Endodermal cell (in vitro differentiated cells): Measurements from ENCODE around the gene FREY1. TPM values are rescaled to one million over a fixed set of nuclear protein-coding genes. Genes with fewer than 3 reads are reported as not detected.

Source experiments
- DNase-seq: peaks from one replicate; pipeline ENCODE4 v3.0.0-alpha.2; 2017
- H3K27ac ChIP-seq: 2 replicates; pipeline ENCODE4 v1.5.1; 2013; ENCODE audit warnings: mild to moderate bottlenecking, low read depth, low read length, moderate library complexity
- H3K27me3 ChIP-seq: 2 replicates; pipeline ENCODE4 v1.6.1; 2013; ENCODE audit warnings: mild to moderate bottlenecking, low read length, moderate library complexity; ENCODE audit not compliant: insufficient read depth, control insufficient read depth, poor library complexity, severe bottlenecking
- H3K36me3 ChIP-seq: 2 replicates; pipeline ENCODE4 v1.7.0; 2013; ENCODE audit warnings: mild to moderate bottlenecking, low read length, moderate library complexity; ENCODE audit not compliant: control insufficient read depth, insufficient read depth
- H3K4me1 ChIP-seq: one replicate; pipeline ENCODE4 v1.7.0; 2013; ENCODE audit warnings: low read length; ENCODE audit not compliant: control insufficient read depth, insufficient read depth
- H3K4me3 ChIP-seq: 2 replicates; pipeline ENCODE4 v1.5.1; 2013; ENCODE audit warnings: mild to moderate bottlenecking, low read length, moderate library complexity
- H3K9ac ChIP-seq: 2 replicates; pipeline ENCODE4 v1.6.1; 2013; ENCODE audit warnings: mild to moderate bottlenecking, low read length, moderate library complexity; ENCODE audit not compliant: poor library complexity, severe bottlenecking; ENCODE audit errors: extremely low read depth
- H3K9me3 ChIP-seq: 2 replicates; pipeline ENCODE4 v1.6.1; 2013; ENCODE audit warnings: mild to moderate bottlenecking, low read length, moderate library complexity; ENCODE audit not compliant: control insufficient read depth
- H3K27ac Mint-ChIP-seq: 2 replicates; pipeline ENCODE4 v1.8.0; 2020; ENCODE audit warnings: mixed read lengths
- H3K27me3 Mint-ChIP-seq: 2 replicates; pipeline ENCODE4 v1.8.0; 2021; ENCODE audit warnings: mild to moderate bottlenecking, mixed read lengths; ENCODE audit not compliant: insufficient read depth
- H3K36me3 Mint-ChIP-seq: 2 replicates; pipeline ENCODE4 v1.8.0; 2020; ENCODE audit warnings: low read depth, mixed read lengths
- H3K4me1 Mint-ChIP-seq: 2 replicates; pipeline ENCODE4 v1.8.0; 2020; ENCODE audit warnings: mixed read lengths
- H3K4me3 Mint-ChIP-seq: 2 replicates; pipeline ENCODE4 v1.8.0; 2020; ENCODE audit warnings: mild to moderate bottlenecking, moderate library complexity, mixed read lengths
- H3K9me3 Mint-ChIP-seq: 2 replicates; pipeline ENCODE4 v1.8.0; 2020; ENCODE audit warnings: mild to moderate bottlenecking, mixed read lengths
- CTCF ChIP-seq: fragments of 200-600 bp; sonication (generic); conservative IDR thresholded peaks from 2 replicates; pipeline ENCODE4 v1.5.0; 2021; ENCODE audit warnings: antibody characterized with exemption, mild to moderate bottlenecking
- WGBS, 2 experiments: methylation state at CpG; one replicate each; pipeline versions ENCODE4 v1.1.5 to v1.1.7; 2013; ENCODE audit warnings: missing lambda C conversion rate in 2 of 2, mixed read lengths in 1 of 2; ENCODE audit not compliant: insufficient coverage in 1 of 2, insufficient read length in 1 of 2; 5-methylcytosine and 5-hydroxymethylcytosine counted together
- total RNA-seq, 2 donors: library from RNA; stranded (reverse); fragmentation: NEBNext Ultra II Directional in 1 of 2; extraction: Animal tissue kit (Norgen Biotek cat#: 25700) in 1 of 2; gene quantifications; 2 replicates in 1 of 2; 3 replicates in 1 of 2; pipeline ENCODE4 v1.2.1, GENCODE V29; 2021

FREY1 gene
- total RNA-seq, 2 donors from 2014 or later = 1.1 to 1.5 TPM

- H3K4me3 Mint-ChIP-seq = peak overlapping the region; percentile 22
- H3K36me3 Mint-ChIP-seq = peaks cover 12% of the 10 kb centered on the region
- peaks cover 2% of the 10 kb centered on the region for H3K4me1 ChIP-seq
- H3K27me3 ChIP-seq = peaks cover 35% of the 10 kb centered on the region
- peak; percentile 73 for DNase-seq
- peak overlapping the region; percentile 44 for H3K27ac ChIP-seq
- no peaks in the 10 kb centered on the region for H3K9me3 Mint-ChIP-seq
- no peaks in the 10 kb centered on the region for H3K9me3 ChIP-seq
- no peak overlapping the region for H3K9ac ChIP-seq
- H3K27ac Mint-ChIP-seq = peak overlapping the region; percentile 91
- H3K4me1 Mint-ChIP-seq = peaks cover 25% of the 10 kb centered on the region
- no peak overlapping the region for H3K4me3 ChIP-seq
- H3K36me3 ChIP-seq = peaks cover 7% of the 10 kb centered on the region
- no peak for TF ChIP-seq CTCF
- 80 to 84% methylated on average over 12 to 13 of the region's 13 CpGs for WGBS, 2 experiments
- peaks cover 21% of the 10 kb centered on the region for H3K27me3 Mint-ChIP-seq
Observed at GRCh38 chr11:45919806-45920530, 12.9 kb upstream of the FREY1 start.

GRCh38 chr11:45918962-45919675 is 12.0 kb upstream of the FREY1 start:
- H3K9me3 Mint-ChIP-seq = no peaks in the 10 kb centered on the region
- no peak for DNase-seq
- Histone ChIP-seq H3K27me3 (peaks cover 28% of the 10 kb centered on the region), H3K36me3 (peaks cover 15% of the 10 kb centered on the region), H3K27ac (no peak overlapping the region), H3K9me3 (no peaks in the 10 kb centered on the region), H3K9ac (no peak overlapping the region), H3K4me1 (peaks cover 2% of the 10 kb centered on the region), H3K4me3 (peak overlapping the region; percentile 99)
- no peak overlapping the region for H3K27ac Mint-ChIP-seq
- peak overlapping the region; percentile 86 for H3K4me3 Mint-ChIP-seq
- H3K27me3 Mint-ChIP-seq = peaks cover 16% of the 10 kb centered on the region
- peaks cover 22% of the 10 kb centered on the region for H3K4me1 Mint-ChIP-seq
- 67 to 87% methylated on average over 3 to 7 of the region's 7 CpGs for WGBS, 2 experiments
- no peak for TF ChIP-seq CTCF
- peaks cover 12% of the 10 kb centered on the region for H3K36me3 Mint-ChIP-seq

- Histone ChIP-seq H3K27ac (no peak overlapping the region), H3K36me3 (peaks cover 15% of the 10 kb centered on the region), H3K27me3 (peaks cover 22% of the 10 kb centered on the region), H3K9me3 (no peaks in the 10 kb centered on the region), H3K4me3 (peak overlapping the region; percentile 99), H3K4me1 (peaks cover 2% of the 10 kb centered on the region), H3K9ac (peak overlapping the region; percentile 23)
- H3K4me1 Mint-ChIP-seq = peaks cover 22% of the 10 kb centered on the region
- 0 to 1% methylated on average over 23 to 37 of the region's 38 CpGs for WGBS, 2 experiments
- TF ChIP-seq CTCF = no peak
- no peaks in the 10 kb centered on the region for H3K9me3 Mint-ChIP-seq
- H3K27me3 Mint-ChIP-seq = peaks cover 12% of the 10 kb centered on the region
- peak; percentile 91 for DNase-seq
- peak overlapping the region; percentile 97 for H3K27ac Mint-ChIP-seq
- H3K4me3 Mint-ChIP-seq = peak overlapping the region; percentile 86
- H3K36me3 Mint-ChIP-seq = peaks cover 14% of the 10 kb centered on the region
Observed at GRCh38 chr11:45918331-45918941, 11.4 kb upstream of the FREY1 start.
